ENCODE measurements around the gene CHFR. TPM values are rescaled to one million over a fixed set of nuclear protein-coding genes. Genes with fewer than 3 reads are reported as not detected.
"Not testable (repeated sequence)": the region's sequence is repeated elsewhere in the genome, so short reads cannot be mapped to it uniquely, and the experiment has no call there.

CHFR gene
- total and polyA plus RNA-seq, 5 experiments from 2014 or later: 25.1 to 96.9 (median 37.4) TPM

DNA sequence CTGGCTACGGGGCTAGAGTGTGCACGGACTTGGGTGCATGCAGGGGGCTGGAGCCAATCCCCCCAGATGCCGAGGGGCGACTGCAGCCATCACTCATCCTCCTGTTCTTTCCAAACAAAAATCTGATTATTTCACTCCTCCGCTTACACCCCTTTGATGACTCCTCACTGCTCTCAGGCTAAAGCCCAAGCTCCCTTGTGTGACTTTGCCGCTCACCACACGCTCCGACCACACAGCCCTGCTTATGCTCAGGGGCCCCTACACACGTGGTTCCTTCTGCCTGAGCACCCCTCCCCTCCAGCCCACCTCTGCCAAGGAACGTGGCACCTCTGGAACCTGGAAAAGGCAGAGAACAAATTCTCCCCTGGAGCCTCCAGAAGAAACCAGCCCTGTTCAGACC is 13.7 kb downstream of the CHFR start:
- Mint-ChIP-seq H3K4me3 (peak overlapping the region in 8 of 10 donors; percentile 61 to 76 (median 66)), H3K36me3 (peaks cover 0 to 69% (median 19%) of the 10 kb centered on the region in 3 donors), H3K4me1 (peaks cover 9 to 38% (median 22%) of the 10 kb centered on the region in 4 donors), H3K9me3 (no peaks in the 10 kb centered on the region), H3K27me3 (no peaks in the 10 kb centered on the region), H3K27ac (peak overlapping the region; percentile 69 to 95 (median 90))
- DNase-seq (no peak), ATAC-seq (peak in 1 of 2 donors; percentile 23)
- POLR2A ChIA-PET: interaction anchor here (0.7 to 3.3 kb wide), 14 partner anchors 7 to 82 kb away, joined by 3 to 41 read pairs (median 8); partner anchors contain the start of genes CHFR and GOLGA3

- peaks cover 0 to 71% (median 20%) of the 10 kb centered on the region in 3 donors for H3K36me3 Mint-ChIP-seq
- peak; percentile 79 to 86 for ATAC-seq
- H3K27me3 Mint-ChIP-seq: no peaks in the 10 kb centered on the region
- H3K4me3 Mint-ChIP-seq: peak overlapping the region; percentile 64 to 83 (median 78)
- no peaks in the 10 kb centered on the region for H3K9me3 Mint-ChIP-seq
- POLR2A ChIA-PET: interaction anchor here (0.6 to 3.3 kb wide), 18 partner anchors 8 to 734 kb away, joined by 3 to 41 read pairs (median 4); partner anchors contain the start of genes CHFR and GOLGA3
- DNase-seq: peak in 8 of 10 donors; percentile 7 to 69 (median 40)
- H3K27ac Mint-ChIP-seq: peak overlapping the region; percentile 34 to 96 (median 95)
- peaks cover 9 to 43% (median 25%) of the 10 kb centered on the region in 4 donors for H3K4me1 Mint-ChIP-seq
Observed at GRCh38 chr12:132872975-132873421, 14.4 kb downstream of the CHFR start.

DNA sequence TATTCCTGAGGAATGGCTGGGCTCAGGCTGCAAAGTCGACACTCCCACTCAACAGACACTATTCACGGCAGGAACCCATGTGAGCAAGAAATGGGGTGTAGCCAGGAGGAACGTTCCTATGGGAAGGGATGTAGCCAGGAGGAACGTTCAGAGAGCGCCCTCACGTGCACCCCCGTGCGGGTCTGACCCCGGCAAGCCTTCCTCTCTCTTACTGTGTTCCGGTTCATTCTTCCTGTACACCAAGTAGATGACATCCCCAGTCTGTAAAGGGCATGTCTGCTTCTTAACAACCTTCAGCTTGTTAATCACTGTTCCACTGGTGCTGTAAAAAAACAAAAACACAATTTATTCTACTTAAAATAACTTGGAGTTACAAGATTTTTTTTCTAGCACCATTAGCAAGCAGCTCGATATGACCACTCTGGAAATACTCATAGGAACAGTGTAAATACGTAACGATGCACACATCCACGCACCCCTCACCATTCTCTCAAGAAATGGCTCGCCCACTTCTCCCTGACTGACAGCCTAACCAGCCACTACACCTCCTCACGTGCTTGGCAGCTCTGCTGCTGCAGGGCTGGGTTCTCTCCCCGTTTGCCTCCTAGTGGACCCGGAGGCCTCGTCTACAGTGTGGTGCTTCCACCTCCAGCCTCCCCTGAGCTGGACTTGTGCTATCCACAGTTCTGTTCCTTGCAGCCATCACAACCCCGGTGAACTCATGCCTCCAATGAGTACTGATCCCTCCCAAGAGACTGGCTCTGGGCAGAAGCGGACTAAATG is 15.1 kb downstream of the CHFR start:
- ATAC-seq (peak; percentile 45 to 55), DNase-seq (peak in 3 of 10 donors; percentile 17 to 38 (median 21))
- H3K27me3 Mint-ChIP-seq: no peaks in the 10 kb centered on the region
- peaks cover 12 to 46% (median 31%) of the 10 kb centered on the region in 4 donors for H3K4me1 Mint-ChIP-seq
- H3K4me3 Mint-ChIP-seq: peak overlapping the region; percentile 64 to 83 (median 78)
- POLR2A ChIA-PET: interaction anchor here (0.6 to 3.3 kb wide), 16 partner anchors 8 to 734 kb away, joined by 3 to 41 read pairs (median 6); partner anchors contain the start of genes CHFR and GOLGA3
- no peaks in the 10 kb centered on the region for H3K9me3 Mint-ChIP-seq
- H3K27ac Mint-ChIP-seq: peak overlapping the region; percentile 34 to 96 (median 95)
- peaks cover 0 to 68% (median 15%) of the 10 kb centered on the region in 3 donors for H3K36me3 Mint-ChIP-seq

DNA sequence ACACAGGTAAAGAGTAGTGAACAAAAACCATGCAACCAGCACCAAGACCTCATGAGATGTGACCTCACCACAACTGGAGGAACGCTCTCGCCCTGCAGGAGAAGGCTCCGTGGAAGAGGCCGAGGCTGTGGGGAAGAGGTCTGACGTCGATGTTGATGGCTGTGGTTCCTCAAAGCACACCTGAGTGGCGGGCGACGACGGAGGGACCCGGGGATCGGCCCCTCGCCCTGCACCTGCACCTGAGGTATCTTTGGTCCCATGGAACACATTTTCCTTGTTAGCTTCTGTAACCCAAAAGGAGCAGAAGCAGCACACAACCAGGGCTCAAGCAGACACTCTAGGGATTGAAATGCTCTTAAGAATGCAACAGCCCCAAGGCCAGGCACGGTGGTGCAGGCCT is 17.9 kb downstream of the CHFR start:
- H3K9me3 Mint-ChIP-seq: no peaks in the 10 kb centered on the region
- POLR2A ChIA-PET: no interaction called here
- peak overlapping the region in 8 of 10 donors; percentile 11 to 75 (median 30) for H3K27ac Mint-ChIP-seq
- no peaks in the 10 kb centered on the region for H3K27me3 Mint-ChIP-seq
- no peak overlapping the region for H3K4me3 Mint-ChIP-seq
- ATAC-seq: no peak
- H3K4me1 Mint-ChIP-seq: peaks cover 19 to 61% (median 42%) of the 10 kb centered on the region in 4 donors
- DNase-seq: no peak
- peaks cover 0 to 61% (median 13%) of the 10 kb centered on the region in 3 donors for H3K36me3 Mint-ChIP-seq

- H3K27ac Mint-ChIP-seq: peak overlapping the region; percentile 65 to 98 (median 94)
- no peaks in the 10 kb centered on the region for H3K27me3 Mint-ChIP-seq
- peaks cover 12 to 39% (median 19%) of the 10 kb centered on the region in 4 donors for H3K4me1 Mint-ChIP-seq
- H3K4me3 Mint-ChIP-seq: peak overlapping the region in 7 of 10 donors; percentile 20 to 77 (median 70)
- POLR2A ChIA-PET: interaction anchor here (0.6 to 2.5 kb wide), 6 partner anchors 19 to 43 kb away, joined by 3 to 20 read pairs (median 8); partner anchors contain the start of genes CHFR and GOLGA3
- ATAC-seq (no peak), DNase-seq (no peak)
- H3K36me3 Mint-ChIP-seq: peaks cover 0 to 62% (median 14%) of the 10 kb centered on the region in 3 donors
- no peaks in the 10 kb centered on the region for H3K9me3 Mint-ChIP-seq
Observed at GRCh38 chr12:132866251-132866828, 21.1 kb downstream of the CHFR start.

- H3K36me3 Mint-ChIP-seq: peaks cover 5 to 68% (median 26%) of the 10 kb centered on the region in 3 donors
- peaks cover under 1 to 21% (median 8%) of the 10 kb centered on the region in 4 donors for H3K4me1 Mint-ChIP-seq
- no peak overlapping the region for H3K4me3 Mint-ChIP-seq
- ATAC-seq (no peak), DNase-seq (no peak)
- H3K27ac Mint-ChIP-seq: peak overlapping the region in 3 of 10 donors; percentile 5 to 56 (median 43)
- no peaks in the 10 kb centered on the region for H3K27me3 Mint-ChIP-seq
- POLR2A ChIA-PET: interaction anchor here (0.7 to 1.1 kb wide), 2 partner anchors 11 to 20 kb away, joined by 3 to 5 read pairs; no protein-coding TSS in a partner anchor
- H3K9me3 Mint-ChIP-seq: no peaks in the 10 kb centered on the region
Observed at GRCh38 chr12:132861558-132861957, 25.8 kb downstream of the CHFR start.

GRCh38 chr12:132858718-132859266 is 28.6 kb downstream of the CHFR start:
- DNase-seq (no peak), ATAC-seq (no peak)
- H3K36me3 Mint-ChIP-seq: peaks cover 10 to 77% (median 41%) of the 10 kb centered on the region in 3 donors
- peaks cover 0 to 22% (median 3%) of the 10 kb centered on the region in 4 donors for H3K4me1 Mint-ChIP-seq
- H3K9me3 Mint-ChIP-seq: no peaks in the 10 kb centered on the region
- H3K27me3 Mint-ChIP-seq: no peaks in the 10 kb centered on the region
- POLR2A ChIA-PET: interaction anchor here (2.0 kb wide), 1 partner anchor 10 kb away, joined by 4 read pairs; no protein-coding TSS in a partner anchor
- no peak overlapping the region for H3K4me3 Mint-ChIP-seq
- peak overlapping the region in 5 of 10 donors; percentile 10 to 70 (median 55) for H3K27ac Mint-ChIP-seq

GRCh38 chr12:132857019-132857418 is 30.4 kb downstream of the CHFR start:
- H3K9me3 Mint-ChIP-seq, H3K27me3 Mint-ChIP-seq, POLR2A ChIA-PET, DNase-seq, ATAC-seq, H3K4me3 Mint-ChIP-seq, H3K27ac Mint-ChIP-seq: not testable (repeated sequence)
- H3K4me1 Mint-ChIP-seq: peaks cover 0 to 22% (median 3%) of the 10 kb centered on the region in 4 donors
- peaks cover 10 to 84% (median 47%) of the 10 kb centered on the region in 3 donors for H3K36me3 Mint-ChIP-seq

GRCh38 chr12:132856581-132856980 is 30.8 kb downstream of the CHFR start:
- no peak for DNase-seq
- Mint-ChIP-seq H3K27me3 (no peaks in the 10 kb centered on the region), H3K4me1 (peaks cover 0 to 22% (median 3%) of the 10 kb centered on the region in 4 donors), H3K4me3 (no peak overlapping the region), H3K9me3 (no peaks in the 10 kb centered on the region), H3K27ac (no peak overlapping the region), H3K36me3 (peaks cover 10 to 84% (median 47%) of the 10 kb centered on the region in 3 donors)
- POLR2A ChIA-PET: interaction anchor here (0.8 to 0.9 kb wide), 2 partner anchors 9 to 17 kb away, joined by 3 to 4 read pairs; no protein-coding TSS in a partner anchor
- no peak for ATAC-seq

GRCh38 chr12:132855211-132855610 is 32.2 kb downstream of the CHFR start:
- Mint-ChIP-seq H3K27ac (peak overlapping the region in 1 of 10 donors; percentile 44), H3K36me3 (peaks cover 7 to 82% (median 44%) of the 10 kb centered on the region in 3 donors), H3K4me1 (peaks cover 0 to 26% (median 2%) of the 10 kb centered on the region in 4 donors)
- POLR2A ChIA-PET: interaction anchor here (0.7 kb wide), 1 partner anchor 74 kb away, joined by 3 read pairs; no protein-coding TSS in a partner anchor
- not testable (repeated sequence) for ATAC-seq, H3K9me3 Mint-ChIP-seq, H3K4me3 Mint-ChIP-seq, DNase-seq, H3K27me3 Mint-ChIP-seq

DNA sequence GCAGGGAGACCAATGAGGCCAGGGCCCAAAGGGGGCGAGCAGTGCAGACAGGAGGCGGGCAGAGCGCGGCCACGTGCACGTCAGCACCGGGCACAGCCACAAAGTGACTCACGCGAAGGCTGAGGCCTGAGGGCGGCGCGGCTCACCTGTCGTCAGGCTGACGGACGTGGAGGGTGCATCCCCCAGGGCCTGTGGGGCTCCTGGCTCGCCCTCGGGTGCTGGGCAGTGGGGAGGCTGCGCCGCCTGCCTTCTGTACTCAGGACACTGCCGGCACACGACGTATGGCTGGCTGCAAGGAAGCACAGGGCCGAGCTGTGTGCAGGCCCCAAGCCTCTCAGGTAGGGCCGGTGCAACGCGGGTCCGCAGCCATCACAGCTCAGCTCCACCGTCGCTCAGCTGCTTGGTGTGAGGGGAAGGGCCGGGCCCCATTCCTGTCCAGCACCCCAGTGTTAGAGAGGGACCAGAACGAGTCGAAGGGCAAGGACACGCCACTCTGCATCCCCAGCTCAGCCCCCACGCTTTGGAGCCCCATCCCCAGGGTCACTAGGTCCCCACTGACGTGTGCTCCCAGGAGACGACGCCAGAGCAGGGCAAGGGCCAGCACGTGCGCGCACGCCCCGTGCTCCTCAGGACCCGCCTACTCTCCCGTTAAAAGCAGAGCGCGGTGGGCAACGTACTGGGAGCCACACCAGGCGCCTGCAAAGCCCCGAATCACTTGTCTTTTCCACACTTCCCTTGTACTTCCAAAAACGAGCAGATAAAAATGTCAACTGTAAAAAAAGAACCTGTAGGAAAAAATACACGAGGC is 33.9 kb downstream of the CHFR start:
- no peak for ATAC-seq
- peak overlapping the region in 1 of 10 donors; percentile 6 for H3K27ac Mint-ChIP-seq
- no peaks in the 10 kb centered on the region for H3K27me3 Mint-ChIP-seq
- POLR2A ChIA-PET: no interaction called here
- H3K36me3 Mint-ChIP-seq: peaks cover 6 to 68% (median 37%) of the 10 kb centered on the region in 3 donors
- H3K9me3 Mint-ChIP-seq: no peaks in the 10 kb centered on the region
- peaks cover 0 to 21% (median 1%) of the 10 kb centered on the region in 4 donors for H3K4me1 Mint-ChIP-seq
- no peak overlapping the region for H3K4me3 Mint-ChIP-seq
- DNase-seq: no peak

Measured in naive thymus-derived CD8-positive, alpha-beta T cell (primary cell).